HEK293 (cell line): ENCODE measurements around the gene CYP1A1.

Experiments
- CTCF ChIA-PET: fragments of 350-600 bp; formaldehyde crosslinking; extraction: SDS; loops from one replicate; lab custom pipeline; 2021; ENCODE audit warnings: antibody characterized with exemption; lab: Yijun Ruan, JAX
- POLR2A ChIA-PET: fragments of 300-600 bp; formaldehyde crosslinking; extraction: SDS; loops from one replicate; lab custom pipeline; 2020; ENCODE audit warnings: antibody characterized with exemption, inconsistent platforms; lab: Yijun Ruan, JAX
- H3K27ac ChIP-seq: fragments of 200-500 bp; sonication (Bioruptor generic); 2 replicates; pipeline ENCODE4 v1.5.1; 2014; ENCODE audit warnings: low read depth, low read length, control low read depth, inconsistent platforms; ENCODE audit errors: extremely low read depth
- H3K36me3 ChIP-seq, 2 experiments: fragments of 200-500 bp in 1 of 2; sonication (Bioruptor generic) in 1 of 2; 1 replicate in 1 of 2; 2 replicates in 1 of 2; pipeline ENCODE4 v1.5.1; 2014 to 2017; ENCODE audit warnings: inconsistent platforms in 2 of 2, low read length in 2 of 2; ENCODE audit not compliant: control insufficient read depth in 2 of 2, insufficient read depth in 1 of 2
- H3K4me1 ChIP-seq: fragments of 200-500 bp; sonication (Bioruptor generic); 2 replicates; pipeline ENCODE4 v1.5.1; 2014; ENCODE audit warnings: mild to moderate bottlenecking, low read length, inconsistent platforms; ENCODE audit not compliant: control insufficient read depth, insufficient read depth
- H3K4me3 ChIP-seq: 2 replicates; pipeline ENCODE4 v1.5.1; 2011; ENCODE audit warnings: low read depth, mild to moderate bottlenecking, control low read depth, low read length, moderate library complexity
- H3K9me3 ChIP-seq: fragments of 200-500 bp; sonication (Bioruptor generic); 2 replicates; pipeline ENCODE4 v1.5.1; 2014; ENCODE audit warnings: low read depth, low read length, inconsistent platforms; ENCODE audit not compliant: control insufficient read depth, insufficient read depth
- PRDM2 ChIP-seq: fragments of 450-650 bp; formaldehyde crosslinking; IDR thresholded peaks from 2 replicates; pipeline ENCODE4 v1.5.1; 2016; ENCODE audit warnings: missing biosample characterization, missing genetic modification characterization, borderline replicate concordance
- REST ChIP-seq: fragments of 450-650 bp; formaldehyde crosslinking; IDR thresholded peaks from 2 replicates; pipeline ENCODE4 v1.5.1; 2016; ENCODE audit warnings: missing biosample characterization, missing genetic modification characterization
- ZFP41 ChIP-seq: fragments of 450-650 bp; formaldehyde crosslinking; IDR thresholded peaks from 2 replicates; pipeline ENCODE4 v1.5.1; 2016; ENCODE audit warnings: missing biosample characterization, missing genetic modification characterization, borderline replicate concordance
- ZNF391 ChIP-seq: fragments of 450-650 bp; formaldehyde crosslinking; IDR thresholded peaks from 2 replicates; pipeline ENCODE4 v1.5.1; 2016; ENCODE audit warnings: low read depth, missing biosample characterization, missing genetic modification characterization, borderline replicate concordance
- ZNF518A ChIP-seq: fragments of 450-650 bp; formaldehyde crosslinking; conservative IDR thresholded peaks from 2 replicates; pipeline ENCODE4 v1.5.1; 2016; ENCODE audit warnings: low read depth, missing biosample characterization, missing genetic modification characterization
- ZNF596 ChIP-seq: fragments of 450-650 bp; IDR thresholded peaks from 2 replicates; pipeline ENCODE4 v1.5.0; 2018; ENCODE audit warnings: missing biosample characterization, mild to moderate bottlenecking, missing genetic modification characterization, moderate library complexity
- ZNF664 ChIP-seq: fragments of 450-650 bp; formaldehyde crosslinking; IDR thresholded peaks from 2 replicates; pipeline ENCODE4 v1.5.1; 2016; ENCODE audit warnings: missing biosample characterization, missing genetic modification characterization
- ZNF704 ChIP-seq: fragments of 450-650 bp; formaldehyde crosslinking; IDR thresholded peaks from 2 replicates; pipeline ENCODE4 v1.5.1; 2016; ENCODE audit warnings: missing biosample characterization, missing genetic modification characterization
- ZSCAN18 ChIP-seq: fragments of 450-650 bp; formaldehyde crosslinking; IDR thresholded peaks from 2 replicates; pipeline ENCODE4 v1.5.1; 2016; ENCODE audit warnings: missing biosample characterization, missing genetic modification characterization

CYP1A1 gene

GRCh38 chr15:74735305-74735704, 10.0 kb upstream of the CYP1A1 start:
- no peaks in the 10 kb centered on the region for H3K9me3 ChIP-seq
- no peaks in the 10 kb centered on the region for H3K4me1 ChIP-seq
- TF ChIP-seq ZNF391 (tag by site-specific recombination) (no peak), ZNF704 (tag by site-specific recombination) (no peak), ZNF664 (tag by site-specific recombination) (no peak), ZFP41 (tag by site-specific recombination) (no peak), ZSCAN18 (no peak), PRDM2 (tag by site-specific recombination) (no peak), ZNF518A (no peak), REST (tag by site-specific recombination) (no peak), ZNF596 (tag by site-specific recombination) (no peak)
- ChIA-PET CTCF (interaction anchor here (0.7 to 1.9 kb wide), 4 partner anchors 34 to 118 kb away, joined by 3 to 8 read pairs (median 5); no protein-coding TSS in a partner anchor), POLR2A (no interaction called here)
- H3K36me3 ChIP-seq = no peaks in the 10 kb centered on the region
- no peak overlapping the region for H3K4me3 ChIP-seq
- H3K27ac ChIP-seq = no peak overlapping the region
